Iris pigment epithelial cell (primary cell): Measurements from ENCODE around the gene TMEM151B.

Experiments used
- DNase-seq: peaks from one replicate; pipeline ENCODE4 v3.0.0-alpha.2; 2011; ENCODE audit warnings: low read depth

TMEM151B gene

GRCh38 chr6:44250718-44251123, 19.5 kb upstream of the TMEM151B start:
- DNase-seq, result no peak

- no peak for DNase-seq
Measured at GRCh38 chr6:44251576-44252524, 18.4 kb upstream of the TMEM151B start.

- DNase-seq, result no peak
Measured at GRCh38 chr6:44253307-44254101, 16.7 kb upstream of the TMEM151B start.

- no peak for DNase-seq
Measured at GRCh38 chr6:44254191-44255104, 15.8 kb upstream of the TMEM151B start.

GRCh38 chr6:44255105-44255808, 15.0 kb upstream of the TMEM151B start:
- DNase-seq, result no peak

- DNase-seq, result no peak
Measured at GRCh38 chr6:44255871-44256774, 14.1 kb upstream of the TMEM151B start.

GRCh38 chr6:44256775-44257024, 13.6 kb upstream of the TMEM151B start:
- no peak for DNase-seq

- DNase-seq, result peak; percentile 81
Measured at GRCh38 chr6:44257025-44257752, 13.1 kb upstream of the TMEM151B start, which contains the start of gene SLC35B2. Gene SLC35B2, minus strand, starts transcription at chr6:44257528. Its CDS starts 118 bp downstream, at chr6:44257410.

GRCh38 chr6:44257753-44258324, 12.4 kb upstream of the TMEM151B start:
- no peak for DNase-seq

GRCh38 chr6:44258325-44258863, 11.9 kb upstream of the TMEM151B start:
- no peak for DNase-seq

- DNase-seq, result no peak
Measured at GRCh38 chr6:44258921-44259320, 11.3 kb upstream of the TMEM151B start.

- DNase-seq, result no peak
Measured at GRCh38 chr6:44260011-44260410, 10.2 kb upstream of the TMEM151B start.

GRCh38 chr6:44260451-44261297, 9.6 kb upstream of the TMEM151B start:
- DNase-seq, result no peak

- DNase-seq, result no peak
Measured at GRCh38 chr6:44261581-44261980, 8.7 kb upstream of the TMEM151B start.

GRCh38 chr6:44262467-44263353, 7.5 kb upstream of the TMEM151B start:
- no peak for DNase-seq

GRCh38 chr6:44263354-44264100, 6.7 kb upstream of the TMEM151B start:
- DNase-seq, result peak; percentile 53
